Activated T-cell treated with anti-CD3 and anti-CD28 coated beads for 48 hours (primary cell): ENCODE measurements around the gene DIAPH1.

Experiments
- DNase-seq: peaks from one replicate; pipeline ENCODE4 v3.0.0-alpha.2; 2020; ENCODE audit warnings: low read depth

Gene DIAPH1

GRCh38 chr5:141560725-141561483, 57.9 kb downstream of the DIAPH1 start:
- no peak for DNase-seq

- no peak for DNase-seq
These were observed 58.6 kb downstream of the DIAPH1 start for GRCh38 chr5:141560151-141560550.

- DNase-seq: no peak
These were observed 59.3 kb downstream of the DIAPH1 start for GRCh38 chr5:141559461-141559860.

- DNase-seq: no peak
These were observed 60.6 kb downstream of the DIAPH1 start for GRCh38 chr5:141558150-141558549.

- DNase-seq: peak; percentile 63
These were observed 61.1 kb downstream of the DIAPH1 start for GRCh38 chr5:141557681-141558136.

GRCh38 chr5:141547921-141548320, 70.9 kb downstream of the DIAPH1 start:
- no peak for DNase-seq

- DNase-seq: no peak
These were observed 71.3 kb downstream of the DIAPH1 start for GRCh38 chr5:141547488-141547887.

- DNase-seq: no peak
These were observed 75.7 kb downstream of the DIAPH1 start for GRCh38 chr5:141543053-141543452.

- DNase-seq: no peak
These were observed 84.1 kb downstream of the DIAPH1 start for GRCh38 chr5:141534492-141535213.

- no peak for DNase-seq
These were observed 84.9 kb downstream of the DIAPH1 start for GRCh38 chr5:141533897-141534296.

- DNase-seq: no peak
These were observed 86.1 kb downstream of the DIAPH1 start for GRCh38 chr5:141532726-141533125.

GRCh38 chr5:141529873-141530272, 88.9 kb downstream of the DIAPH1 start:
- DNase-seq: no peak

GRCh38 chr5:141529002-141529401, 89.8 kb downstream of the DIAPH1 start:
- DNase-seq: no peak

- DNase-seq: no peak
These were observed 90.4 kb downstream of the DIAPH1 start for GRCh38 chr5:141528291-141528984.

- no peak for DNase-seq
These were observed 91.4 kb downstream of the DIAPH1 start for GRCh38 chr5:141527426-141527825.

- no peak for DNase-seq
These were observed 93.1 kb downstream of the DIAPH1 start for GRCh38 chr5:141525653-141526052.

- DNase-seq: peak; percentile 30
These were observed 93.9 kb downstream of the DIAPH1 start for GRCh38 chr5:141524604-141525597.

GRCh38 chr5:141523991-141524390, 94.8 kb downstream of the DIAPH1 start:
- DNase-seq: no peak

- no peak for DNase-seq
These were observed 96.5 kb downstream of the DIAPH1 start for GRCh38 chr5:141522301-141522700.

GRCh38 chr5:141521244-141521781, 97.5 kb downstream of the DIAPH1 start:
- no peak for DNase-seq
